ENCODE measurements around the gene PKM.

Gene PKM

GRCh38 chr15:72195101-72195511 lies 35.9 kb downstream of the PKM start:
- in situ Hi-C loops (cut with MboI; ENCODE audit: low sequenced_read_pairs, unreplicated experiment), result no loop called here
- no peak for DNase-seq (ENCODE audit: low spot score)
- TF ChIP-seq CTCF (IDR thresholded peaks at IDR 0.05; ENCODE audit: borderline replicate concordance, control extremely low read depth, extremely low read depth, insufficient read depth, missing control alignments), result no peak

DNA sequence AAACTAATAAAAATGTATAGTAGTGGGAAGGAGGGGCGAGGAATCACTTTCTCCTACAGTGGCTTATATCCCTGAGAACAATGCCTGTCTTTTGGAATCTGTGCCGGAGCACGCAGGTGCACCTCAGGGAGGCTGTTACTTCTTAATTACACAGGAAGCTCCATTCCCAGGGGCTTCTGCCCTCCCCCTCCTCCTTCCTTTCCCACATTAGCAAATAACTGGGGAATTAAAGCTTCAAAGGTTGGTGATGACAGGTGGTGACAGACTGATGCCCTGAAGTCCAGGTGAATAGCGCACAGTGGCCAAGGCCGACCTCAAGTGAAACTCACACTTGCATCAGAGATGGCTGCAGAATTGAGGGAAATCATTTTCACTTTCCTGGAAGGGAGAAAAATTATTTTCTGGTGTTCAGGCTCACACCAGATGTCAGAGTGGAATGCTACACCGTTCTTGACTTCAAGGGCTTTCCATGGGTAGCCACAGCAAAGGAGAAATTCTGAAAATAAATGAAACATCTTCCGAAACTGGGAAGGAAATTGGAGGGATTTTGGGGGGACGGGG lies 37.1 kb downstream of the PKM start:
- in situ Hi-C loops (cut with MboI; ENCODE audit: low sequenced_read_pairs, unreplicated experiment), result no loop called here
- TF ChIP-seq CTCF (IDR thresholded peaks at IDR 0.05; ENCODE audit: borderline replicate concordance, control extremely low read depth, extremely low read depth, insufficient read depth, missing control alignments), result no peak
- DNase-seq (ENCODE audit: low spot score), result no peak

DNA sequence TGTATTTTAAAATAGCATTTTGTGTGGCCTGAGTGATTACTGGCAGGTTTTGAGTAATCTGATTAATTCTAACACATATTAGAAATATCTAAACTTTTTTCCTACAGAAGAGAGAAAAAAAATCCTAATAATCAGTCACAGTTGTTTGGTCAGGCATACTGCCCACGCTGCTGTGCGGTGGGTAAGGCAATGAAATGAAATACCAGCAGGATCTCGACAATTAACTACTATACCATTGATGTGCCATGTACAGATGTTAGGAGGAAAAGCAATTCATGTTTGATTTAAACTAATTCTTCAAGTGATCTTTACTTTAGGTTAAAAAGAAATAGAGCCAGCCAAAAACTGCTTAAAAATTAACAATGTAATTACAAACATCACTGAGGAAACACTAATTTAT lies 38.6 kb downstream of the PKM start:
- no peak for DNase-seq (ENCODE audit: low spot score)
- TF ChIP-seq CTCF (IDR thresholded peaks at IDR 0.05; ENCODE audit: borderline replicate concordance, control extremely low read depth, extremely low read depth, insufficient read depth, missing control alignments), result no peak
- in situ Hi-C loops (cut with MboI; ENCODE audit: low sequenced_read_pairs, unreplicated experiment), result no loop called here

DNA sequence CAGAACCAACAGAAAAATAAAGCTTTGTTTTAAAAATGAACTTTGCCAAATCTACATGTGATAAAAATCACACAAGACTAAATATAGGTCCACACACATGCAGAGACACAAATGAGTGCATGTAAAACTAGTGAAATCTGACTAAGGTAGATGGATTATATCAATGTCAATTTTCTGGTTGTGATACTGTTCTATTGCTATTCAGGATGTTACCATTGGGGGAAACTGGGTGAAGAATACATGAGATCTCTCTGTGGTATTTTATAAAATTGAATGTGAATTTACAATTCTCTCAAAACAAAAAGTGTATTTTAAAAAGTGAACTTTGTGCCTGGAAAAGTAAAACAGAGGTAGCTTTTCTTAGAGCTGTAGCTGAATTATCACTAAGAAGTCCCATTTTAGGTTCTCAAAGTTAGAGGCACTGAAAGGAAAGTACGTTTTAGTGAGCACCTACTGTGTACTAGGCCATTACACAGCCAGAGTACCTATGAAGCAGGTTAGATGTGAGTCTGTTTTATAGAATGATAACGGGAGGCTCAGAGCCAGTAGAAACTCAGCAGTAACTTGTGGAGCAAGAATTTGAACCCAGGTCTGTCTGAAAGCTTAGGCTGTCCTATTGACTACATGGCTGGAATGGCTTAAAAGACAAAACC lies 41.6 kb downstream of the PKM start:
- DNase-seq (ENCODE audit: low spot score), result no peak
- TF ChIP-seq CTCF (IDR thresholded peaks at IDR 0.05; ENCODE audit: borderline replicate concordance, control extremely low read depth, extremely low read depth, insufficient read depth, missing control alignments), result no peak
- in situ Hi-C loops (cut with MboI; ENCODE audit: low sequenced_read_pairs, unreplicated experiment), result no loop called here

- DNase-seq (ENCODE audit: low spot score), result no peak
- no peak for TF ChIP-seq CTCF (IDR thresholded peaks at IDR 0.05; ENCODE audit: borderline replicate concordance, control extremely low read depth, extremely low read depth, insufficient read depth, missing control alignments)
- in situ Hi-C loops (cut with MboI; ENCODE audit: low sequenced_read_pairs, unreplicated experiment), result no loop called here
These were observed 46.7 kb downstream of the PKM start for GRCh38 chr15:72184165-72184811.

DNA sequence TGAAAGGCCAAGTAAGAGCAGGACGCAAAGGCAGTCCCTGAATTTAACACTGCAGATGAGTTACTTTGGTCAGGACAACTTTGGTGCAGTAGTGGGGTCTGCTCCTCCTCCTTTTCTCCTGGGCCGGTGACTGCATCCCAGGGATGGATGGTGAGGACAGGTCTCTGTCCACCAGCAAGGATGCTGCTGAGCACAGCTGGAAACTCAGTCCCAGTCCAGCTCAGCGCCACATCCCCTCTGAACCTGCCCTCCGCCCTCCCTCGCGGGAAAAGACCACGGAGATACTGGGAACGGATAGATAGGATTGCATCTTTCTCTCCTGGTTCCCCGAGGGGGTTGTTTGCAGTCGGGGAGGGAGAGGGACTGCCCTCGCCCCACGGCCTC lies 47.2 kb downstream of the PKM start:
- TF ChIP-seq CTCF (IDR thresholded peaks at IDR 0.05; ENCODE audit: borderline replicate concordance, control extremely low read depth, extremely low read depth, insufficient read depth, missing control alignments), result no peak
- in situ Hi-C loops (cut with MboI; ENCODE audit: low sequenced_read_pairs, unreplicated experiment), result no loop called here
- DNase-seq (ENCODE audit: low spot score), result no peak

Data from GM13976 (cell line).